IgD-negative memory B cell (primary cell): ENCODE results near the gene TEKTIP1. TPM values are rescaled to one million over a fixed set of nuclear protein-coding genes. Genes with fewer than 3 reads are reported as not detected.
"Not testable (repeated sequence)": the region's sequence is repeated elsewhere in the genome, so short reads cannot be mapped to it uniquely, and the experiment has no call there.

ENCODE experiments used
- H3K27ac Mint-ChIP-seq, 3 donors: one replicate each; pipeline ENCODE4 v1.8.0; 2020 to 2022; ENCODE audit warnings: mild to moderate bottlenecking in 3 of 3, mixed read lengths in 3 of 3, moderate library complexity in 1 of 3
- H3K27me3 Mint-ChIP-seq: one replicate; pipeline ENCODE4 v1.8.0; 2021; ENCODE audit warnings: mixed read lengths
- H3K36me3 Mint-ChIP-seq: one replicate; pipeline ENCODE4 v1.8.0; 2020; ENCODE audit warnings: mild to moderate bottlenecking, mixed read lengths
- H3K4me1 Mint-ChIP-seq, 3 donors: one replicate each; pipeline ENCODE4 v1.8.0; 2020 to 2022; ENCODE audit warnings: mixed read lengths in 3 of 3, mild to moderate bottlenecking in 1 of 3
- H3K4me3 Mint-ChIP-seq, 4 donors: one replicate each; pipeline ENCODE4 v1.8.0; 2020 to 2022; ENCODE audit warnings: mild to moderate bottlenecking in 4 of 4, mixed read lengths in 4 of 4, moderate library complexity in 3 of 4
- H3K9me3 Mint-ChIP-seq, 3 donors: one replicate each; pipeline ENCODE4 v1.8.0; 2020 to 2021; ENCODE audit warnings: mixed read lengths in 3 of 3, mild to moderate bottlenecking in 1 of 3
- polyA plus RNA-seq: library from polyadenylated mRNA; unstranded; fragments of 300-500 nt; fragmentation: Illumina TruSeq; gene quantifications from one replicate; pipeline ENCODE4 v1.2.3, GENCODE V29; 2021

Gene TEKTIP1
- polyA plus RNA-seq, 1 donor from 2014 or later, result not detected

DNA sequence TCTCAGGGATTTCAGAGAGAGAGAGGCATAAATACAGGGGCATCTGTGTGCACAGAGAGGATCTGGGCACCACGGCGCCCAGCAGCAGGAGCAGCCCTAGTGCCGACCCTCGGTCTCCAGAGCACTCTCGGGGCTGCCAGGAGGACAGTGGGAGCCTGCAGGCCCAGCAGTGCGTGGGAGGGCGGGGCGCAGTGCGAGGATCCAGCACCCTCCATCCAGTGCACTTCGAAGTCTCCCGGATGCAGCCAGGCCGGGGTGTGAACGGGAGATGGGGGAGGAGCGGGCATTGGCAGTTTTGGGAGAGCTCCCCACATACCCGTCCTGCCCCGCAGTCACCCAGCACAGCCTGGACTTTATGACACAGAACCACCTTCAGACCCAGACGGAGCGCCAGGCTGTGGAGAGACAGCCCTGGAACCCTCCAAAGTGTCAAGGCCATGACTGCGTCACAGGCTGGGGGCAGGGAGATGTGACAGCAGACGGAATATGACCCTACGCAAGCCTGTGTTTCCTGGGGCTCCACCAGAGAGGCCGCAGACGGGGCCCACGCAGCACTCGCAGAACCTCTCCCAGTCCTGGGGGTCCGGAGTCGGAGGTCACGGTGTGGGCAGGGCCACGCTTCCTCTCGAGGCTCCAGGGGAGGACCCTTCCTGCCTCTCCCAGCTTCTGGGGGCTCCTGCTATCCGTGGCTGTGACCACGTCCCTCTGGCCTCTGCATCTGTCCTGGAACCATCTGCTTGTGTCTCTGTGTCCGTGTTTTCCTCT is 14.7 kb upstream of the TEKTIP1 start:
- H3K9me3 Mint-ChIP-seq, result no peaks in the 10 kb centered on the region
- H3K4me1 Mint-ChIP-seq, result peaks cover 0 to 6% (median 4%) of the 10 kb centered on the region in 3 donors
- H3K27ac Mint-ChIP-seq, result no peak overlapping the region
- no peak overlapping the region for H3K4me3 Mint-ChIP-seq
- no peaks in the 10 kb centered on the region for H3K27me3 Mint-ChIP-seq
- H3K36me3 Mint-ChIP-seq, result peaks cover 6% of the 10 kb centered on the region

DNA sequence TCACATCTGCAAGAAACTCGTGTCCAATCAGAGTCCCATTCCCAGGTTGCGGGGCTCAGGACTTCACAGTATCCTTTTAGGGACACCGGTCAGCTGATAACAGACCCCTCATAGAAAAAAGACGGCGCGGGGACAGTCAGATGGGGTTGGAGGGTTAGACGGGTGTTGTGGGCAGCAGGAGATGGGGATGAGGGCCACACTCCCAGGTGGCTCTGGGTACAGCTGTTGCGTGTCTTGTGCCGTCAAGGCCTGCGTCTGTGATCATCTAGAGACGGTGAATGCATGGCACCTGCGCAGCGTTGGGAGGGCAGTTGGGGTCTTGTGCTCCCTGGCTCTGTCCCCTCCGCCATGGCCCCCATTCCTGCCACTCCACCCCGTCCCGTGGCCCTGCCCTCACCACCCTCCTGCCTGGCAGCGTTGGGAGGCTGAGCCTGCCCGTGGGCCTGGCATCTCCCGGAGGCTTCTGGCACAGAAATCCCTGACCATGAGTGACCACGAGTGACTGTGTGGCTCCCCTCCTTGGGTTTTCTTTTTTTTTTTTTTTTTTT is 14.0 kb upstream of the TEKTIP1 start:
- Mint-ChIP-seq H3K27ac (no peak overlapping the region), H3K9me3 (no peaks in the 10 kb centered on the region), H3K36me3 (peaks cover 6% of the 10 kb centered on the region), H3K4me1 (peaks cover 0 to 6% (median 4%) of the 10 kb centered on the region in 3 donors), H3K27me3 (no peaks in the 10 kb centered on the region), H3K4me3 (no peak overlapping the region)

- Mint-ChIP-seq H3K27ac (no peak overlapping the region), H3K9me3 (no peaks in the 10 kb centered on the region), H3K36me3 (peaks cover 2% of the 10 kb centered on the region), H3K4me1 (peaks cover 0 to 3% (median 0%) of the 10 kb centered on the region in 3 donors), H3K27me3 (no peaks in the 10 kb centered on the region), H3K4me3 (no peak overlapping the region)
Measured at GRCh38 chr19:3526507-3527237, 12.3 kb upstream of the TEKTIP1 start.

DNA sequence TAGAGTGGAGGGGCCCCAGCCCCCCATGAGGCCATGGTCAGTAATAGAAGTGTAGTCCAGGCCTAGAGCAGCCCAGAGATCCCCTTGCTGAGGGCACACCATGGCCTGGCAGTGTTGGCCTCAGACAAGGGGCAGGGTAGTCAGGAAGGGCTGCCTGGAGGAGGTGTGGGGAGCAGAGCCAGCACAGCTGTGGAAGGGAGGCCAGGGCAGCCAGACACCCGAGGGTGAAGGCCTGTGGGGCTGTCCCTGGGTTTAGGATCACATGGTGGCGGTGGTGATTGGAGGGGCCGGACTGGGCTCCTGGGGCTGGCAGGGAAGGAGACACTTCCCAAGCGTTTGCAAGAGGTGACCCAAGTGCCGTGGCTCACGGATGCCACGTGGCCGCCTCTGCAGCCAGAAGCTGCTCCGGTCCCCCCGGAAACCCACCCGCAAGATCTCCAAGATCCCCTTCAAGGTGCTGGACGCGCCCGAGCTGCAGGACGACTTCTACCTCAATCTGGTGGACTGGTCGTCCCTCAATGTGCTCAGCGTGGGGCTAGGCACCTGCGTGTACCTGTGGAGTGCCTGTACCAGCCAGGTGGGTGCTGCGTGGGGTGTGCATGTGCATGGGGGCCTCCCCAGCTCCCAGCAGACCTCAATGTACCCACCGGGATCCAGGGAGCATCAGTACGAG is 11.6 kb upstream of the TEKTIP1 start:
- Mint-ChIP-seq H3K27me3 (no peaks in the 10 kb centered on the region), H3K36me3 (peaks cover 2% of the 10 kb centered on the region), H3K9me3 (no peaks in the 10 kb centered on the region), H3K27ac (no peak overlapping the region), H3K4me1 (no peaks in the 10 kb centered on the region), H3K4me3 (no peak overlapping the region)

GRCh38 chr19:3528080-3528479 is 10.9 kb upstream of the TEKTIP1 start:
- H3K4me1 Mint-ChIP-seq, result no peaks in the 10 kb centered on the region
- no peak overlapping the region for H3K27ac Mint-ChIP-seq
- H3K9me3 Mint-ChIP-seq, result no peaks in the 10 kb centered on the region
- H3K4me3 Mint-ChIP-seq, result no peak overlapping the region
- no peaks in the 10 kb centered on the region for H3K27me3 Mint-ChIP-seq
- H3K36me3 Mint-ChIP-seq, result peaks cover 2% of the 10 kb centered on the region

- Mint-ChIP-seq H3K4me3 (no peak overlapping the region), H3K4me1 (no peaks in the 10 kb centered on the region), H3K9me3 (no peaks in the 10 kb centered on the region), H3K27me3 (no peaks in the 10 kb centered on the region), H3K36me3 (peaks cover 2% of the 10 kb centered on the region), H3K27ac (no peak overlapping the region)
Measured at GRCh38 chr19:3528539-3529211, 10.3 kb upstream of the TEKTIP1 start.

DNA sequence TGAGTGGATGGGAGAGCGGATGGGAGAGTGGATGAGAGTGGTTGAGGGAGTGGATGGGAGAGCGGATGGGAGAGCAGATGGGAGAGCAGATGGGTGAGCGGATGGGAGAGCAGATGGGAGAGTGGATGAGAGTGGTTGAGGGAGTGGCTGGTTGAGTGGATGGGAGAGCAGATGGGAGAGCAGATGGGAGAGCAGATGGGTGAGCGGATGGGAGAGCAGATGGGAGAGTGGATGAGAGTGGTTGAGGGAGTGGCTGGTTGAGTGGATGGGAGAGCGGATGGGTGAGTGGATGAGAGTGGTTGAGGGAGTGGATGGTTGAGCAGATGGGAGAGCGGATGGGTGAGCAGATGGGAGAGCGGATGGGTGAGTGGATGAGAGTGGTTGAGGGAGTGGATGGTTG is 9.7 kb upstream of the TEKTIP1 start:
- not testable (repeated sequence) for H3K27ac Mint-ChIP-seq, H3K36me3 Mint-ChIP-seq, H3K27me3 Mint-ChIP-seq, H3K4me1 Mint-ChIP-seq, H3K9me3 Mint-ChIP-seq, H3K4me3 Mint-ChIP-seq

- no peaks in the 10 kb centered on the region for H3K27me3 Mint-ChIP-seq
- no peak overlapping the region for H3K27ac Mint-ChIP-seq
Measured at GRCh38 chr19:3530389-3530788, 8.6 kb upstream of the TEKTIP1 start.

GRCh38 chr19:3531716-3532115 is 7.3 kb upstream of the TEKTIP1 start:
- H3K4me3 Mint-ChIP-seq, result no peak overlapping the region
- H3K9me3 Mint-ChIP-seq, result no peaks in the 10 kb centered on the region
- no peaks in the 10 kb centered on the region for H3K27me3 Mint-ChIP-seq
- H3K27ac Mint-ChIP-seq, result no peak overlapping the region
- no peaks in the 10 kb centered on the region for H3K4me1 Mint-ChIP-seq
- H3K36me3 Mint-ChIP-seq, result no peaks in the 10 kb centered on the region

More at GRCh38 chr19:3530389-3530788, 8.6 kb upstream of the TEKTIP1 start:
- no peaks in the 10 kb centered on the region for H3K9me3 Mint-ChIP-seq
- no peaks in the 10 kb centered on the region for H3K36me3 Mint-ChIP-seq
- no peak overlapping the region for H3K4me3 Mint-ChIP-seq
- no peaks in the 10 kb centered on the region for H3K4me1 Mint-ChIP-seq

DNA sequence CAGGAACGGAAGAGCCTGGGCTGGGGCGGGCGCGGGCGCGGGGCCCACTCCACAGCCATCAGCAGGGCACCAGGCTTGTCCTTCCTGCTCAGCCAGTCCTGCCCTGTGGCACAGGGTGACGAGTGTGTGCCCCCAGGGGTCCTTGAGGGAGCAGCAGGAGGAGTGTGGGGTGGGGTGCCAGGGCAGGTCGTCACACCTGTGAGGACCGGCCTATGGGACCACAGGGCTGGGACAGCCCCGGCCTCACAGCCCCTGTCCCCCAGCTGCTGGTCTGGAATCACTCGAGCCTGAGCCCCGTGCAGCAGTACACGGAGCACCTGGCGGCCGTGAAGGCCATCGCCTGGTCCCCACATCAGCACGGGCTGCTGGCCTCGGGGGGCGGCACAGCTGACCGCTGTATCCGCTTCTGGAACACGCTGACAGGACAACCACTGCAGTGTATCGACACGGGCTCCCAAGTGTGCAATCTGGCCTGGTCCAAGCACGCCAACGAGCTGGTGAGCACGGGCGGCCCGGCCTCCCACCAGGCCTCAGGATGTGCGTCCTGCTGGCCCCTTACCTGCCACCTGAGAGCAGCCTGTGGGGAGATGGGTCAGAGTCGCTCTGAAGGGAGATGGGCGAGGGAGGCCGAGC is 6.7 kb upstream of the TEKTIP1 start:
- Mint-ChIP-seq H3K4me3 (no peak overlapping the region), H3K36me3 (no peaks in the 10 kb centered on the region), H3K27ac (no peak overlapping the region), H3K4me1 (no peaks in the 10 kb centered on the region), H3K27me3 (no peaks in the 10 kb centered on the region), H3K9me3 (no peaks in the 10 kb centered on the region)

DNA sequence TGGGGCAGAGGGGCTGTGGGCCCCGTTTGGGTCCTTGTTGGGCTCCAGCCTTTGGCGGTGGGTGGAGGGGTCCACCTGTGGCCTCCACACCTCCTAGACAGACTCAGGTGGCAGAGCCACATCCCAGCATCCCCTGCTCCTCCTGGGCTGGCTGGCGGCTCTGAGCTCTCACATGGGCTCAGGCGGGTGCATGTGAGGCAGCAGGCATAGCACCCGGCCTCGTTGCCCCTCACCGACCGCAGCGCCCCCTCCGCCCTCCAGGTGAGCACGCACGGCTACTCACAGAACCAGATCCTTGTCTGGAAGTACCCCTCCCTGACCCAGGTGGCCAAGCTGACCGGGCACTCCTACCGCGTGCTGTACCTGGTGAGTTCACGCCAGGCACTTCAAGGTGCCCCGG is 5.9 kb upstream of the TEKTIP1 start:
- Mint-ChIP-seq H3K4me1 (no peaks in the 10 kb centered on the region), H3K9me3 (no peaks in the 10 kb centered on the region), H3K27me3 (no peaks in the 10 kb centered on the region), H3K36me3 (no peaks in the 10 kb centered on the region), H3K4me3 (no peak overlapping the region), H3K27ac (peak overlapping the region in 1 of 3 donors; percentile 48)

DNA sequence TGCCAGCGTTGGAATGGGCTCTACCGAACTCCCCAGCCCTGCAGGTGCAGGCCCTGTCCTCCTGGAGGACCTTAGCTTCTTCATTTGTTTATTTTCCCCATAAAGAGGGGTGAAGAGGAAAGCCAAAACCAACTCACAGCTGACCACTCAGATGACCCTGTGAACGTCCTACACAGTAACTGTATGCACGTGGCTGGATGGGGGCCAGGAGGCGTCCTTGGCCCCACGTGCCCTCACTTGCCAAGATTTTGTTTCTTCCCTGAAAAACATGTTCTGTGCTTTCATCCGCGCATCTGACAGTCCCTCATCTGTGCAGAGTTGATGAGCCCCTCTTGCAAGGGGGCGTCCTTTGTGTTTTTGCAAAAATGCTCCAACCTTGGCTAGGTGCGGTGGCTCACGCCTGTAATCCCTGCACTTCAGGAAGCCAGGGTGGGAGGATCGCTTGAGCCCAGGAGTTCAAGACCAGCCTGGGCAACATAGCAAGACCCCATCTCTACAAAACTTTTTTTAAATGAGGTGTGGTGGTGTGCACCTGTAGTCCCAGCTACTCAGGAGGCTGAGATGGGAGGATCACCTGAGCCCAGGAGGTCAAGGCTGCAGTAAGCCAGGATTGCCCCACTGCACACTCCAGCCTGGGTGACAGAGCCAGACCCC is 5.3 kb upstream of the TEKTIP1 start:
- Mint-ChIP-seq H3K4me3 (no peak overlapping the region), H3K27ac (peak overlapping the region in 1 of 3 donors; percentile 48), H3K36me3 (no peaks in the 10 kb centered on the region), H3K4me1 (no peaks in the 10 kb centered on the region), H3K27me3 (no peaks in the 10 kb centered on the region), H3K9me3 (no peaks in the 10 kb centered on the region)

DNA sequence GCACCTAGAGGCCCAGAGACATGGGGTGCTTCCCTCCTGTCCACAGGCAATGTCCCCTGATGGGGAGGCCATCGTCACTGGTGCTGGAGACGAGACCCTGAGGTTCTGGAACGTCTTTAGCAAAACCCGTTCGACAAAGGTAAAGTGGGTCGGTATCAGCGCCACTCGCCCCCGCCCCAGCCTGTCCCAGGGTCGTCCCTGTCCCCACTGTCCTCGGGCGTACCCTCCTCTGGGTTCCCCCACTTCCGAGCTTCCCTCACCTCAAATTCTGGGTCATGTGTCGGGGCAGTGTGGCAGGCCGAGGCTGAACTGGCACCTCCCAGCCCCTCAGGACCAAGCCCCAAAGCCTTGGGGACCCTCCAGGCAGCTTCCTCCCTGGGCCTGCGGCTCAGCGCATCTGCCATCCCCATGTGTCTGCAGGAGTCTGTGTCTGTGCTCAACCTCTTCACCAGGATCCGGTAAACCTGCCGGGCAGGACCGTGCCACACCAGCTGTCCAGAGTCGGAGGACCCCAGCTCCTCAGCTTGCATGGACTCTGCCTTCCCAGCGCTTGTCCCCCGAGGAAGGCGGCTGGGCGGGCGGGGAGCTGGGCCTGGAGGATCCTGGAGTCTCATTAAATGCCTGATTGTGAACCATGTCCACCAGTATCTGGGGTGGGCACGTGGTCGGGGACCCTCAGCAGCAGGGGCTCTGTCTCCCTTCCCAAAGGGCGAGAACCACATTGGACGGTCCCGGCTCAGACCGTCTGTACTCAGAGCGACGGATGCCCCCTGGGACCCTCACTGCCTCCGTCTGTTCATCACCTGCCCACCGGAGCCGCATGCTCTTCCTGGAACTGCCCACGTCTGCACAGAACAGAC is 4.4 kb upstream of the TEKTIP1 start:
- Mint-ChIP-seq H3K4me3 (no peak overlapping the region), H3K27me3 (no peaks in the 10 kb centered on the region), H3K9me3 (no peaks in the 10 kb centered on the region), H3K4me1 (no peaks in the 10 kb centered on the region), H3K27ac (no peak overlapping the region), H3K36me3 (peaks cover 1% of the 10 kb centered on the region)
